Stimulated activated CD4-positive, alpha-beta T cell treated with anti-CD3 and anti-CD28 coated beads, TNF-alpha, amount 100 ng/mL, for 24 hours (primary cell): ENCODE data around the gene CPSF3.
"Not testable (repeated sequence)": the region's sequence is repeated elsewhere in the genome, so short reads cannot be mapped to it uniquely, and the experiment has no call there.

Experiments
- DNase-seq, 3 experiments: peaks; one replicate each; pipeline ENCODE4 v3.0.0-alpha.2; 2020; ENCODE audit warnings: low read depth in 3 of 3

The CPSF3 gene

GRCh38 chr2:9394816-9395215, 28.6 kb upstream of the CPSF3 start:
- no peak for DNase-seq

- no peak for DNase-seq
Observed at GRCh38 chr2:9397201-9397600, 26.3 kb upstream of the CPSF3 start.

GRCh38 chr2:9398251-9398650, 25.2 kb upstream of the CPSF3 start:
- not testable (repeated sequence) for DNase-seq

- DNase-seq = no peak
Observed at GRCh38 chr2:9398881-9399780, 24.3 kb upstream of the CPSF3 start.

GRCh38 chr2:9400268-9401058, 23.0 kb upstream of the CPSF3 start:
- DNase-seq = no peak

GRCh38 chr2:9401059-9401547, 22.4 kb upstream of the CPSF3 start:
- DNase-seq = no peak

GRCh38 chr2:9401646-9402371, 21.6 kb upstream of the CPSF3 start:
- DNase-seq = no peak

GRCh38 chr2:9403924-9404323, 19.5 kb upstream of the CPSF3 start:
- no peak for DNase-seq

GRCh38 chr2:9404451-9404850, 19.0 kb upstream of the CPSF3 start:
- DNase-seq = no peak

GRCh38 chr2:9405636-9406035, 17.8 kb upstream of the CPSF3 start:
- no peak for DNase-seq

- DNase-seq = no peak
Observed at GRCh38 chr2:9406529-9407362, 16.7 kb upstream of the CPSF3 start.

GRCh38 chr2:9407363-9407811, 16.1 kb upstream of the CPSF3 start:
- DNase-seq = no peak

- DNase-seq = no peak
Observed at GRCh38 chr2:9408641-9409151, 14.8 kb upstream of the CPSF3 start.

- DNase-seq = no peak
Observed at GRCh38 chr2:9410108-9410507, 13.3 kb upstream of the CPSF3 start.

GRCh38 chr2:9412781-9413180, 10.7 kb upstream of the CPSF3 start:
- DNase-seq = no peak

GRCh38 chr2:9415516-9416169, 7.8 kb upstream of the CPSF3 start:
- DNase-seq = no peak

GRCh38 chr2:9416267-9416961, 7.0 kb upstream of the CPSF3 start:
- DNase-seq = no peak

GRCh38 chr2:9416962-9417316, 6.5 kb upstream of the CPSF3 start:
- no peak for DNase-seq

GRCh38 chr2:9417725-9418124, 5.7 kb upstream of the CPSF3 start:
- DNase-seq = no peak

- no peak for DNase-seq
Observed at GRCh38 chr2:9418746-9419145, 4.7 kb upstream of the CPSF3 start.
